OCI-LY1 (cell line): Measurements from ENCODE around the gene GAK.
"Not testable (repeated sequence)": the region's sequence is repeated elsewhere in the genome, so short reads cannot be mapped to it uniquely, and the experiment has no call there.

Experiments
- CTCF ChIP-seq: fragments of 200-600 bp; sonication (generic), shearing (Covaris generic); IDR thresholded peaks from 2 replicates; pipeline ENCODE4 v1.5.1; 2017; ENCODE audit warnings: mild to moderate bottlenecking, antibody characterized with exemption, low read length, moderate library complexity, mixed read lengths
- EZH2 ChIP-seq: fragments of 200-600 bp; sonication (generic), shearing (Covaris generic); IDR thresholded peaks from 2 replicates; pipeline ENCODE4 v1.8.0; 2017; ENCODE audit warnings: borderline replicate concordance, mixed run types, mild to moderate bottlenecking, antibody characterized with exemption, low read length, moderate library complexity, mixed read lengths

- not testable (repeated sequence) for TF ChIP-seq CTCF, EZH2
Observed at GRCh38 chr4:976016-976415, 43.9 kb upstream of the GAK start.
